Bronchial epithelial cell (primary cell): ENCODE results near the gene KCNJ14. TPM values are rescaled to one million over a fixed set of nuclear protein-coding genes. Genes with fewer than 3 reads are reported as not detected.
"Not testable (repeated sequence)": the region's sequence is repeated elsewhere in the genome, so short reads cannot be mapped to it uniquely, and the experiment has no call there.

Experiments used
- DNase-seq: peaks from one replicate; pipeline ENCODE4 v3.0.0-alpha.2; 2010; ENCODE audit warnings: low read depth
- FAIRE-seq: peaks from 2 replicates; lab custom pipeline; 2011; peaks lifted over from hg19 to GRCh38; lab: Jason Lieb, UNC
- H3K27me3 ChIP-seq: 2 replicates; pipeline ENCODE4 v1.5.1; 2011; ENCODE audit warnings: low read length; ENCODE audit not compliant: control insufficient read depth, insufficient read depth
- H3K36me3 ChIP-seq: 2 replicates; pipeline ENCODE4 v1.5.1; 2011; ENCODE audit warnings: low read length; ENCODE audit not compliant: control insufficient read depth, insufficient read depth
- H3K4me3 ChIP-seq: 2 replicates; pipeline ENCODE4 v1.5.1; 2011; ENCODE audit warnings: mild to moderate bottlenecking, low read depth, low read length, control low read depth
- CTCF ChIP-seq: IDR thresholded peaks from 2 replicates; pipeline ENCODE4 v1.5.1; 2011; ENCODE audit warnings: mild to moderate bottlenecking, moderate library complexity, low read length, control low read depth, inconsistent platforms; ENCODE audit not compliant: insufficient read depth, severe bottlenecking
- total RNA-seq: library from RNA; depleted of rRNA; stranded (reverse); fragments of >200 nt; gene quantifications from 2 replicates; pipeline ENCODE4 v1.2.1, GENCODE V29; 2014

Gene KCNJ14
- total RNA-seq, 1 donor from 2014 or later, result 1.1 TPM

- FAIRE-seq, result peak; percentile 87
- H3K4me3 ChIP-seq, result no peak overlapping the region
- DNase-seq, result peak; percentile 92
These were observed 32.6 kb downstream of the KCNJ14 start for GRCh38 chr19:48487948-48488347.

GRCh38 chr19:48488478-48488877 is 33.1 kb downstream of the KCNJ14 start:
- H3K4me3 ChIP-seq, result not testable (repeated sequence)

More at GRCh38 chr19:48487948-48488347, 32.6 kb downstream of the KCNJ14 start:
- TF ChIP-seq CTCF, result no peak
- Histone ChIP-seq H3K36me3 (no peaks in the 10 kb centered on the region), H3K27me3 (no peaks in the 10 kb centered on the region)

GRCh38 chr19:48489608-48490216 is 34.3 kb downstream of the KCNJ14 start:
- H3K36me3 ChIP-seq, result no peaks in the 10 kb centered on the region
- H3K4me3 ChIP-seq, result no peak overlapping the region
- DNase-seq (peak; percentile 55), FAIRE-seq (no peak)
- H3K27me3 ChIP-seq, result no peaks in the 10 kb centered on the region
- TF ChIP-seq CTCF, result peak; percentile 98

More at GRCh38 chr19:48488478-48488877, 33.1 kb downstream of the KCNJ14 start:
- not testable (repeated sequence) for H3K27me3 ChIP-seq, H3K36me3 ChIP-seq, FAIRE-seq, DNase-seq

GRCh38 chr19:48490981-48491792 is 35.8 kb downstream of the KCNJ14 start:
- Histone ChIP-seq H3K36me3 (no peaks in the 10 kb centered on the region), H3K27me3 (no peaks in the 10 kb centered on the region), H3K4me3 (peak overlapping the region; percentile 20)
- FAIRE-seq (no peak), DNase-seq (no peak)
- no peak for TF ChIP-seq CTCF

GRCh38 chr19:48491793-48492123 is 36.4 kb downstream of the KCNJ14 start:
- H3K27me3 ChIP-seq, result no peaks in the 10 kb centered on the region
- DNase-seq, result no peak
- no peaks in the 10 kb centered on the region for H3K36me3 ChIP-seq
- H3K4me3 ChIP-seq, result no peak overlapping the region
- no peak for FAIRE-seq
- no peak for TF ChIP-seq CTCF

GRCh38 chr19:48492925-48493717 is 37.7 kb downstream of the KCNJ14 start:
- H3K4me3 ChIP-seq, result peak overlapping the region; percentile 69
- no peak for TF ChIP-seq CTCF
- no peak for FAIRE-seq
- no peaks in the 10 kb centered on the region for H3K27me3 ChIP-seq
- peak; percentile 92 for DNase-seq
- H3K36me3 ChIP-seq, result no peaks in the 10 kb centered on the region
